DND-41 (cell line): Measurements from ENCODE around the gene ADPGK.

Experiments
- ATAC-seq: fragments of 200-7000 bp; cut with Tn5 transposase; 3 replicates; pipeline ENCODE4 v1.9.1; 2021; ENCODE audit warnings: low read depth; ENCODE audit not compliant: insufficient read depth
- DNase-seq: peaks from one replicate; pipeline ENCODE4 v3.0.0-alpha.2; 2020
- H2AFZ ChIP-seq: 2 replicates; pipeline ENCODE4 v1.6.0; 2012; ENCODE audit warnings: low read depth, low read length
- H3K27ac ChIP-seq: 2 replicates; pipeline ENCODE4 v1.5.1; 2012; ENCODE audit warnings: low read length, inconsistent platforms
- H3K27me3 ChIP-seq: fragments of 200-600 bp; sonication (generic); 2 replicates; pipeline ENCODE4 v1.6.0; 2012; ENCODE audit warnings: low read length, mild to moderate bottlenecking, inconsistent platforms; ENCODE audit not compliant: insufficient read depth, poor library complexity
- H3K36me3 ChIP-seq: 2 replicates; pipeline ENCODE4 v1.5.1; 2012; ENCODE audit warnings: low read length, inconsistent platforms; ENCODE audit not compliant: insufficient read depth
- H3K4me1 ChIP-seq: 2 replicates; pipeline ENCODE4 v1.5.1; 2012; ENCODE audit warnings: mild to moderate bottlenecking, low read length; ENCODE audit not compliant: insufficient read depth
- H3K4me2 ChIP-seq: 2 replicates; pipeline ENCODE4 v1.6.0; 2012; ENCODE audit warnings: mild to moderate bottlenecking, moderate library complexity, low read length, inconsistent platforms; ENCODE audit not compliant: insufficient read depth
- H3K4me3 ChIP-seq, 2 experiments: fragments of 200-600 bp in 1 of 2; shearing (Covaris generic) in 1 of 2; 2 replicates each; pipeline ENCODE4 v1.5.1; 2012 to 2016; ENCODE audit warnings: inconsistent platforms in 2 of 2, low read length in 2 of 2, mild to moderate bottlenecking in 2 of 2, low read depth in 1 of 2, moderate library complexity in 1 of 2
- H3K79me2 ChIP-seq: 2 replicates; pipeline ENCODE4 v1.6.0; 2012; ENCODE audit warnings: low read length, inconsistent platforms; ENCODE audit not compliant: insufficient read depth
- H3K9ac ChIP-seq: 2 replicates; pipeline ENCODE4 v1.6.0; 2012; ENCODE audit warnings: low read depth, mild to moderate bottlenecking, inconsistent platforms, low read length, moderate library complexity
- H3K9me3 ChIP-seq: 2 replicates; pipeline ENCODE4 v1.5.1; 2012; ENCODE audit warnings: low read length, moderate library complexity, mild to moderate bottlenecking, inconsistent platforms; ENCODE audit not compliant: insufficient read depth, severe bottlenecking
- H4K20me1 ChIP-seq: 2 replicates; pipeline ENCODE4 v1.6.0; 2012; ENCODE audit warnings: low read length; ENCODE audit not compliant: insufficient read depth
- EZH2 ChIP-seq: IDR thresholded peaks from 3 replicates; pipeline ENCODE4 v1.6.1; 2012; ENCODE audit warnings: borderline replicate concordance, low read depth, mild to moderate bottlenecking, moderate library complexity, low read length, inconsistent platforms; ENCODE audit not compliant: severe bottlenecking
- TF ChIP-seq, protein P1 (sequence below): IDR thresholded peaks from 2 replicates; pipeline ENCODE4 v1.5.1; 2012; ENCODE audit warnings: borderline replicate concordance, low read length, moderate library complexity, mild to moderate bottlenecking; ENCODE audit not compliant: poor library complexity, severe bottlenecking; ENCODE audit errors: extremely low read depth

ADPGK gene

DNA sequence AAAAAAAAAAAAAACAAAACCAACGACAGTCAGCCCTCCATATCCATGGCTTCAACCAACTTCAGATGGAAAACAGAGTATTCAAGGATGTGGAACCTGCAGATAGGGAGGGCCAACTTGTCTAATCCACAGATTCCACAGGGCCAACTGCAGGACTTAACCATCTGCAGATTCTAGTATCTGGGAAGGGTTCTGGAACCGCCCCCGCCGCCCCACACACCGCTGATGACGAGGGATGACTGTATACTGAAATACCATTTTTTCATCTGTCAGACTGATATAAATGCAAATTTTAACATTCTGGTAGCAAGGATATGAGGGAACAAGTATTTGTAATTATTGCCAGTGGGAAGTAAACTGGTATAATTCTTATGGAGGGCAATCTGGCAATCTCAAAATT is 29.5 kb downstream of the ADPGK start:
- H3K4me2 ChIP-seq = no peak overlapping the region
- no peaks in the 10 kb centered on the region for H3K9me3 ChIP-seq
- no peak for ATAC-seq
- TF ChIP-seq EZH2 = no peak
- TF ChIP-seq, protein P1, sequence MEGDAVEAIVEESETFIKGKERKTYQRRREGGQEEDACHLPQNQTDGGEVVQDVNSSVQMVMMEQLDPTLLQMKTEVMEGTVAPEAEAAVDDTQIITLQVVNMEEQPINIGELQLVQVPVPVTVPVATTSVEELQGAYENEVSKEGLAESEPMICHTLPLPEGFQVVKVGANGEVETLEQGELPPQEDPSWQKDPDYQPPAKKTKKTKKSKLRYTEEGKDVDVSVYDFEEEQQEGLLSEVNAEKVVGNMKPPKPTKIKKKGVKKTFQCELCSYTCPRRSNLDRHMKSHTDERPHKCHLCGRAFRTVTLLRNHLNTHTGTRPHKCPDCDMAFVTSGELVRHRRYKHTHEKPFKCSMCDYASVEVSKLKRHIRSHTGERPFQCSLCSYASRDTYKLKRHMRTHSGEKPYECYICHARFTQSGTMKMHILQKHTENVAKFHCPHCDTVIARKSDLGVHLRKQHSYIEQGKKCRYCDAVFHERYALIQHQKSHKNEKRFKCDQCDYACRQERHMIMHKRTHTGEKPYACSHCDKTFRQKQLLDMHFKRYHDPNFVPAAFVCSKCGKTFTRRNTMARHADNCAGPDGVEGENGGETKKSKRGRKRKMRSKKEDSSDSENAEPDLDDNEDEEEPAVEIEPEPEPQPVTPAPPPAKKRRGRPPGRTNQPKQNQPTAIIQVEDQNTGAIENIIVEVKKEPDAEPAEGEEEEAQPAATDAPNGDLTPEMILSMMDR = no peak
- H3K9ac ChIP-seq = no peak overlapping the region
- H3K27ac ChIP-seq = no peak overlapping the region
- H3K4me3 ChIP-seq = no peak overlapping the region
- no peak overlapping the region for H2AFZ ChIP-seq
- DNase-seq = no peak
- no peaks in the 10 kb centered on the region for H4K20me1 ChIP-seq
- H3K79me2 ChIP-seq = no peaks in the 10 kb centered on the region
- peaks cover 71% of the 10 kb centered on the region for H3K36me3 ChIP-seq
- no peaks in the 10 kb centered on the region for H3K4me1 ChIP-seq
- H3K27me3 ChIP-seq = no peaks in the 10 kb centered on the region

DNA sequence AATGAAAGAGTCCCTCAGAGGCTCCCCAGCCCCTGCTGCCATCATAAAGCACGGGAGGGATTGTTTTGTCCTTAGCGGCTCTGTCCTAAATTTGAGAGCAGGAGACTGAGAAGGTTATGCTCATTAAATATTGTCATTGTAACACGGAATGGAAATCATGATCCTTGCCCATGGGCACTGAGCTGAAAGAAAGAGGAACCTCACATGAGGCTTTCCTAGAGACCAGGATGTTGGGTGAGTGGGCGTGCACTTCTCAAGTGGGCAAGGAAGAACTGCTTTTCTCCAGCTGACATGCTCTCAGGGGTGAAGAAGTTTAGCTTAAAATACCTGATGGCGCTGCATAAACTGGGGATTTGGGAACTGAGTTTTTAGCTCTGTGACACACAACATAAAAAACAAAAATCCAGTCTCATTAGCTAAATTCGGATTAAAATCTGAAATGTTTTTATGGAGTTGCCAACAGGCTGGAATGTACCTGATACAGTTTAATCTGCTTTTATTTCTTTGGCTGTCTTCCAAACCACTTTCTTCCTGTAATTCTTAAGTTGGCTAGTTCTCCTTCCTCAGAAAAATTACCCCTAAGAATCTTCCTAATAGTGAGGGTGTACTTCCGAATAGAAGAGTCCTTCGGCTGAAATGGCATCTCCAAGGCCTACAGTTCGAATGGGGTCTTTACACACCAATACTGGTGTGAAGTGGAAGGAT is 31.7 kb downstream of the ADPGK start:
- peaks cover 55% of the 10 kb centered on the region for H3K36me3 ChIP-seq
- no peak overlapping the region; the same call in 1 of the 2 replicates for H3K27ac ChIP-seq
- H4K20me1 ChIP-seq = no peaks in the 10 kb centered on the region
- DNase-seq (no peak), ATAC-seq (no peak)
- H3K9ac ChIP-seq = no peak overlapping the region
- H3K4me3 ChIP-seq = no peak overlapping the region
- H3K79me2 ChIP-seq = no peaks in the 10 kb centered on the region
- H3K4me1 ChIP-seq = no peaks in the 10 kb centered on the region
- TF ChIP-seq, protein P1 = no peak
- TF ChIP-seq EZH2 = no peak
- H3K27me3 ChIP-seq = no peaks in the 10 kb centered on the region
- no peak overlapping the region for H2AFZ ChIP-seq
- no peak overlapping the region for H3K4me2 ChIP-seq
- H3K9me3 ChIP-seq = no peaks in the 10 kb centered on the region

GRCh38 chr15:72749700-72750099 is 33.9 kb downstream of the ADPGK start:
- H3K79me2 ChIP-seq = no peaks in the 10 kb centered on the region
- no peaks in the 10 kb centered on the region for H4K20me1 ChIP-seq
- H3K27ac ChIP-seq = no peak overlapping the region
- peaks cover 33% of the 10 kb centered on the region for H3K36me3 ChIP-seq
- no peak for TF ChIP-seq EZH2
- TF ChIP-seq, protein P1 = no peak
- no peak overlapping the region for H3K9ac ChIP-seq
- no peaks in the 10 kb centered on the region for H3K9me3 ChIP-seq
- H3K4me3 ChIP-seq = no peak overlapping the region
- no peaks in the 10 kb centered on the region for H3K4me1 ChIP-seq
- H2AFZ ChIP-seq = no peak overlapping the region
- no peak for DNase-seq
- no peak overlapping the region for H3K4me2 ChIP-seq
- no peak for ATAC-seq
- no peaks in the 10 kb centered on the region for H3K27me3 ChIP-seq
